Colon (tissue), 2 donors: ENCODE measurements around the gene OOSP1.
"Not testable (repeated sequence)": the region's sequence is repeated elsewhere in the genome, so short reads cannot be mapped to it uniquely, and the experiment has no call there.

Experiments used
- FAIRE-seq: peaks from 2 replicates; lab custom pipeline; 2012; peaks lifted over from hg19 to GRCh38; lab: Jason Lieb, UNC
- donor health status: control.
- donor health status: control.

The OOSP1 gene

DNA sequence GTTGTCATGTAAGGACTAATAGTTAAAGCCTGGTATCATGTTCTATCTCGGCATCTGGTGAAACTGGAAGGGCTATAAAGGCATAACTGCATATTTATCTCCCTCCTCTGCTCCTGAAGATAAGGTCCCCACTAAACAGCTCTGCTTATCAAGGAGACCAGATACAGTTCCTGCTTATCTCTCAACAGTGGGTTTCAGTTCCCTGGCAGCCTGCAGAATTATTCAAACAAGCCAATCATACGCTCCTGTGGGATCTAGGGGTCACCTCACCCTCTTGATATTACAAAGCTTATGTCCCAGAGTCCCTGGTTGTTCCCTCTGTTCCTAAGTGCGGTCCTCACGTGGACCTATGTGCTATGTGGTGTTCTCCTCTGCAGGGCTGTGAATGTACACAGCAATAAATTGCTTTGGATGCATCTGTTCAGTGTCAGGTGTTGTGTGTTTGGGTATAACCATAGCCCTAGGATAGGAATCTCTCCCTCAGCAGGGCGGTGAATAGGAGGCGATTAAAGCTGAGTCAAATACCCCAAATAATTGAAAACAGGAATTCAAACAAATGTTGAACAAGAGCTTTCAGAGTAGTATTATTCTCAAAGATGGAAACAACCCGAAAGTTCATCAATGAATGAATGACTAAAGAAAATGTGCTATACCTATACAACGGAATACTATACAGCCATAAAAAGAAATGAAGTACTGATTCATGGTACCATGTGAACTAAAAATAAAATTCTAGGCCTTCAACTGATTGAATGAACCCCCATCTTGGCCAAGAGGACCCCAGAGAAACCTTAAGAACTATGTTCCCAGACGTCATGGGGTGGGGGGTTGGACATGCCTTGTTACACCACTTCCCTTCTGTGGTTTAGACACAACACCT is 22.5 kb downstream of the OOSP1 start:
- no peak for FAIRE-seq

DNA sequence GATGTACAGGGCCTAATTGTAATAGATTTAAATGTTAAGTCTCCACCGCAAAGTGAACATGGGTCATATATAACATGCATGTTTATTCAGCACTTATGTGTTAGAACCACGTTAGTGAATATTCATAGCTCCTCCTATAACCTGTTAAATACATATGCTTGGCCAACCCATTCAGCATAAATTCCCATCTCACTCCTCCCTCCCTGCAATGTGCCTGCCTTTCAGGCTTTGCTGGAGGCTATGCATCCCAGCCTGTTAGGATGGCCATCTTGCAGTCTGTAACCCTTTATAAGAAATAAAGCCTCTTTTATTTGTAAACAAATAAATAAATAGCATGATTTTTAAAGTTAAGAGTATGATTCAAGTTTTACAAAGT is 23.9 kb downstream of the OOSP1 start:
- no peak for FAIRE-seq

DNA sequence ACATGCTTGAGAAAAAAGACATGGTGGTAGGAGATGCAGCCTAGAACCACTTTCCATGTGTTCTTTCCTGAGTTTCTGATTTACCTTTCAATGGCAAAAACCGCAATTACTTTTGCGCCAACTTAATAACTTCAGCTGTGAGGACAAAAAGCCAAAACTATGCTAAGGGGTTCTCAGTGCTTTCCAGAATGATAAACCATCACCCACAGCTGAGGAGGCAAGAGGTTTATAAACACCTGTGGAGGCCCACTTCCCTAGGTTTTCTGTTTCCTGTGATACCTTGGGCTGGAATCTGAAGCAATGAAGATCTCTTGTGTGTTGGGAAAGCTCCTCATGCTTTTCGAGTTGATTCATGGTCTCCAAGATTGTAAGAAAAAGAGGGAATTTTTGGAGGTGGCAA is 25.5 kb downstream of the OOSP1 start, which contains the start of gene OOSP4A:
OOSP4A (plus strand) TSS at position 301 of the 400 bp plus-strand sequence; CDS start at position 301, 0 bp downstream.
- no peak for FAIRE-seq

DNA sequence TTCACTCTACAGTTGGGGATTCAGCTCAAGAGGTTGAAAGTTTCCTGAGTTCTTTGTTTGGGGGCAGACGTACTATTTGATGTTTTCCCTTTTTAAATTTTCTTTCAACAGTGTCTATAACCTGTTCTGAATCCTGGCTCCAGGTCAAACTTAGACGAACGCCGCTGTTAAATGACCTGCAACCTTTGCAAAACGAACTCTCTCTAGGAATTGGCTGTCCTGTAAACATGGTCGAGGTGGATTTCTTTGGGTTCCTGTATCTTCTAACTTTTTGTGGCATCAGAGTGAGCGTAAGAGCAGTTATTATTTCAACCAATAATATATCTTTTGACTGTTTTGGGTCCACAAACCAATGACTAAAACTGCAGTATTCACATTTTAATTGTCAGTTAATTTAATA is 27.2 kb downstream of the OOSP1 start:
- no peak for FAIRE-seq

DNA sequence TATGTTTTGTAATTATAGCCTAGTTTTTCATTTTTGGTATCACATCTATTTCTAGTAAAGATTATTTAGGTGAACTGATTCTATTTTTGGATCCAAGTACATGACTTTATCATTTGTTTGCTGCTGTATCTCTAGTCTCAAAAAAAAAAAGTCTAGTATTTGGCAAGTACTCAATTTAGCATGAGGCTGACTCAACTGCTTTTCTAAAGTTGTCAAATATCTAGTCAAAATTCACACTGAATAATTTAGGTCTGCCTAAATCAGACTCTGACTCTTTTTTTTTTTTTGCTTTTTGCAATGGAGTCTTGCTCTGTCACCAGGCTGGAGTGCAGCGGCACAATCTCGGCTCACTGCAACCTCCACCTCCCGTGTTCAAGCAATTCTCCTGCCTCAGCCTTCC is 28.0 kb downstream of the OOSP1 start:
- FAIRE-seq, result no peak

DNA sequence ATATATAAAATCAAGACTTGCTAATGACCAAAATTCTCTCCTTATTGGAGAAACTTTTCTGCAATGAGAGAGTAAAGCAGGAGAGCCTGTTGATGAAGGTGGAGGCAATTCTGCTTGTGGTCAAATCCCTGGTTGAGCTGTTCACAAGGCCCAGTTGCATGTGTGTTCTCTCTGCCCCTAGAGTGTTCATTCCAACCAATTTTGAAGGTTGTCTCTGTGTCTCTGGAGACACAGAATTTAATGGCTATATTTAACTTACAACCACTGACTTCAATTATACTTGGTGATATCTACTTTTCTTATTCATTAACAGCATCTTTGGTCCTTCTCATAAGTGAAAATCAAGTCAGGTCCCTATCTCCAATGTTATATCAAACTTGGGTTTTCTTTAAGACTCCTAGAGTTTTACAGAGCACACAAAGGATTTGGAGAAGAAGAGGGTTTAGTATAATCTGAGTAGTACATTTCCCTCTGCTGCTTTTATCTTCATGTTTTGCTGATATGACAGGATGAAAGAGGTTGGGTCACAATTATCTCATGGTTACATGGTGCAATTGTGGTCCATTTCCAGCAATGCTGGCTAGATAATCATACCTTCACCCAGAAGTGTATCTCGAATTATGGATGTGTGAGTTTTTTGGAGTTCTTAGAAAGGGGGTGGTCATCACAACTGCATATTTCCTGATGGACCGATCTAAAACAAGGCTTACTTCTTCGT is 29.6 kb downstream of the OOSP1 start:
- FAIRE-seq, result no peak

DNA sequence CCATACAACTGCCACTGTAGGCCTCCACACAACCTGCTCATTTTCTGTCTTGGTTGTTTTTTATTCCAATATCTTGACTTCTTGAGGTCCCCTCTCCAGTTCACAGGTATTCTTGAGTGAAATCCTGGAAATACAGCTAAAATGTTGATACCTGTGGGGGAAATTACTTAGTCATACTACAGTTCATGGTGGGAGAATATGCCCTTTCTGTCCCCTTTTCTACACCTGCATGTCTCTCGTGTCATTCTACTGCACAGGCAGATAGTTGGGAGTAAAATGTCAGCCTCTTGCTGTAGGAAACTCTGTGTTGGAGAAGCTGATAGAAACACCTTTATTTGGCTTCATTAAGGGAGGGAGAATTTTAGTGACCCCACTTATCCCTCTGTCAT is 30.2 kb downstream of the OOSP1 start:
- no peak for FAIRE-seq

DNA sequence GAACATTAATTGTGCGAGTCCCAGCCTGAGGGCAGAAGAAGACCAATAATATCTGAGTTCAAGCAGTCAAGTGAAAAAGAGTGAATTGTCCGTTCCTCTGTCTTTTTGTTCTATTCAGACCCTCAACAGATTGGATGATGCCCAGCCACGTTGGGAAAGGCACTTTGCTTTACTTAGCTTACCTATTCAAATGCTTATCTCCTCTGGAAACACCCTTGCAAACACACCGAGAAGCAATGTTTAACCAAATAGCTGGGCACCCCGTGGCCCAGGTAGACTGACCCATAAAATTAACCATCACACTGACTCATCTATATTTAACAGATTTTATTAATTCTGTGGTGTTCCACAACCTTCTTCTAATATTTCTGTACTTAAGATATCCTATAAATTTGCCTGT is 34.9 kb downstream of the OOSP1 start:
- FAIRE-seq, result no peak

DNA sequence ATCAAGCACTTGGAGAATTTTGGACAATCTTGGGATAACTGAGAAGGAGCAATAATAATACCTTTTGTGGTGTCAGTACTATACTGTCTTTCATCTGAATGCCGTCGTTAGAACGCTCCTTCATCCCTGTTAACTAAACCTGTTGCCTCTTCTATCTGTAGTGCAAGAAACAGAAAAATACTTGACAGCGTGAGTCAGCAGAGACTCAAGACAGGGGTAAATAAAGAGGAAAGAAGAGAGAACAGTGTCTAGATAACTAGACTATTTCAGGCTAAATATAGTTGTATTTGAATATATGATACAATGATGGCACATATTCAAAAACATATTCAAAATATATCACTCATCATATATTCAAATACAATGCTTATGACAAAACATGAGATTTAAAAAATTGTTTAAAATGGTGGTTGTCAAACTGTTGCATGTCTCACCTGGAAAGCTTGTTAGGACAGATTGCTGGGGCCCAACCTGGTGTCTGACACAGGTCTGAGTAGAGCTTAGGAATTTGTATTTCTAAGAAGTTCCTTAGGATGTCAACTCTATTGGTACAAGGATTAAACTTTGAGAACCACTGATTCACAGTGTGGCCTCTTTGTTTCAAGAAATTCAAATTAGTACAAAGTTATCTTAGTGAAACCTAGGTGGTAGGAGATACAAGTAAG is 43.0 kb downstream of the OOSP1 start:
- FAIRE-seq, result no peak

DNA sequence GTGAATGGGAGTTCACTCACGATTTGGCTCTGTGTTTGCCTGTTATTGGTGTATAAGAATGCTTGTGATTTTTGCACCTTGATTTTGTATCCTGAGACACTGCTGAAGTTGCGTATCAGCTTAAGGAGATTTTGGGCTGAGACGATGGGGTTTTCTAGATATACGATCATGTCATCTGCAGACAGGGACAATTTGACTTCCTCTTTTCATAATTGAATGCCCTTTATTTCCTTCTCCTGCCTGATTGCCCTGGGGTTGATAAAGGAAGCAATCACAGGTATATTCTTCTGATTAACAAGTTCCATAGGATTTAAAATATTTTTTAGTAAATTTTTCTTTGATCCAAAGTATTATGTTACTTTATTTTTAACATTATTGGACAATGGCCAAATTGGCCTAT is 43.8 kb downstream of the OOSP1 start:
- FAIRE-seq, result not testable (repeated sequence)

DNA sequence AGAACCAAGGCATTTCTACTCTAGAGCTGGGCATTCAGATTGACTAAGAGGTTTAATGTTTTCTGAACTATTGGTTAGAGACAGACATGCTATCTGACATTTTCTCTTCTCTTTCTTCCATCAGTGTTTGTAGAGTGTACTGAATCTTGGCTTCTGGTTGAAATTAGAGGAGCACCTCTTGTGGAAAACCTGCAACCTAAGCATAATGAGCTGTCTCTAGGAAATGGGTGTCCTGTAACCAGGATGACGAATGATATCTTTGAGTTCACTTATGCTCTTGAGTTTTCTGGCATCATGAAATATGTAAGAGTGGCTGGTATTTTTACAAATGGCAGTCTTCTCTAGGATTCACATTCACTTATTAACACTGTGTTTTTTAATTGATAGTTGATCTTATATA is 45.0 kb downstream of the OOSP1 start:
- FAIRE-seq, result no peak

DNA sequence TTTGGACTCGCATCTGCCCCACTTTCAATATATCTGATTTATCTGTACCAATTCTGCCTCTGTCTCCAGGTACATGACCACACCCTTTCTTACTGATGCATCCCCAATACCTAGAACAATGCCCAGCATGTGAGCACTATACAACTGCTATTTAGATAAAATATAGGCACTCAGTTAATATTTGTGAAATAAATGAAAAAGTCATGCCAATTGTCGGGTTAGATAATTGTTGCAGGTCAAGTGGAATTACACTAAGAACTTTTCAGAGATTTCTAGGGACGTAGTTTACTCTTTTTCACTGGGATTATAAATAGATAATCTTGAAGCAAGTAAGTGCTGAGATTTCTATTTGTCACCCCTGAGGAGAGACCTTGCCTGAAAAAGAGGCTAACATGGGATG is 46.1 kb downstream of the OOSP1 start:
- FAIRE-seq, result no peak

DNA sequence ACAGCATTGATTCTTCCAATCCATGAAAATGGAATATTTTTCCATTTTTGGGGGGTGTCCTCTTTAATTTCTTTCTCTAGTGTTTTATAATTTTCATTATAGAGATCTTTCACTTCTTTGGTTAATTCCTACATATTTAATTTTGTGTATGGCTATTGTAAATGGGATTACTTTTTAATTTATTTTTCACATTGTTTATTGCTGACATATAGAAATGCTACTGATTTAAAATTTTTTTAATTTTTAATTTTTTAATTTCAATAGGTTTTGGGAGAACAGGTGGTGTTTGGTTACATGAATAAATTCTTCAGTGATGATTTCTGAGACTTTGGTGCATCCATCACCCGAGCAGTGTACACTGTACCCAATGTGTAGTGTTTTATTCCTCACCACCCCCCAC is 52.2 kb downstream of the OOSP1 start:
- FAIRE-seq, result no peak

DNA sequence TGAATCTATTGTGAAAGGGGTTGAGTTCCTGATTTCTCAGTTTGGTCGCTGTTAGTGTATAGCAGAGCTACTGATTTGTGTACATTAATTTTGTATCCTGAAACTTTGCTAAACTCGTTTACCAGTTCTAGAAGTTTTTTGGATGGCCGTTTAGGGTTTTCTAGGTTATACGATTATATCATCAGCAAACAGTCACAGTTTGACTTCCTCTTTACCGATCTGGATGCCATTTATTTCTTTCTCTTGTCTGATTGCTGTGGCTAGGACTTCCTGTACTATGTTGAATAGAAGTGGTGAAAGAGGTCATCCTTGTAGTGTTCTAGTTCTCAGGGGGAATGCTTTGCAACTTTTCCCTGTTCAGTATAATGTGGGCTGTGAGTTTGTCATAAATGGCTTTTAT is 54.2 kb downstream of the OOSP1 start:
- no peak for FAIRE-seq

DNA sequence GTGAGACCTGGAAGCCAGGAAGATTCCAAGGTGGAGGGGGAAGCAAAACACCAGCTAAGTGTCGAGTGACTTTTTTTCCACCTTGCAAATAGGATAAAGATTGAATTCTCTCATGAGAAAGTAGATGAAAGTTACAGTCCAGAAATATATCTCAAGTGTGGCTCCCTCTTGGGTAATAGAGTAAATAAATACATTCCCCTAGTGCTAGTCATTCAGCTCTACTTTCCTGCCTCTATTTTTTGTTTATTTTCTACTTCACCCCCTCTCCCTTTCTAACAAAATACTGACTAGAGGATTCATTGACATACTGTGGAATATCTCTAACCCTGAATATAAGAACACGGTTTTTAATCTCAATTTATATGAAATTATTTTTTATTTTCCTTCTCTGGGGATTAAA is 59.6 kb downstream of the OOSP1 start:
- no peak for FAIRE-seq

DNA sequence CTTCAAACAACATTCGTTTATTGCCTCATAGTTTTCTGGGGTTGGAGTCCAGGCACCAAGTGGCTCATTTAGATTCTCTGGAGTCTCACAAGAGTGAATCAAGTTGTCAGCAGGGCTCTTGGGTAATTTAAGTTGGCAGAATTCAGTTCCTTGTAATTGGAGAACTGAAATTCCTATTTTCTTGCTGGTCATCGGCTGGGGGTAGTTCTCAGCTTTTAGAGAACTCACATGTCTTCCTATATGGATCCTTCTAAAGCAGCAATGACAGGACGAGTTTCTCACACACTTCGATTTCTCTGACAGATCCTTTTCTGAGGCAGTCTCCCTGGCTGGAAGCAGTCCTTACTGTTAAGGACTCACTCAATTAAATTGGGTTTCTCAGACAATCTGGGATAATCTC is 61.5 kb downstream of the OOSP1 start:
- no peak for FAIRE-seq

DNA sequence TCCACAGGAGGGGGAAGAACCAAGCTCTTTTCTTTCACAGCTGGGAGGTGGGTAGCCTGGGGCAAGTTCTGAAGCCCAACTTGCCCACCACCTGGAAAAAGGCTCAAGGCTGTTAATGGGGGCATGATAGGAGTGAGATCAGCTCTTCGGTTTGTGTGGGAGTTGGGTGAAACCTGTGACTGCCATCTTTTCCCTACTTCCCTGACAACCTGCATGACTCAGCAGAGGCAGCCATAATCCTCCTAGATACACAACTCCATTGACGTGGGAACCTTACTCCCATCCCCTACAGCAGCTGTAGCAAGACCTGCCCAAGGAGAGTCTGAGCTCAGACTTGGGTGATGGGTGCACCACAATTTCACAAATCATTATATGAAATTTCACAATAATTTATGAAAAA is 65.5 kb downstream of the OOSP1 start:
- FAIRE-seq, result no peak

DNA sequence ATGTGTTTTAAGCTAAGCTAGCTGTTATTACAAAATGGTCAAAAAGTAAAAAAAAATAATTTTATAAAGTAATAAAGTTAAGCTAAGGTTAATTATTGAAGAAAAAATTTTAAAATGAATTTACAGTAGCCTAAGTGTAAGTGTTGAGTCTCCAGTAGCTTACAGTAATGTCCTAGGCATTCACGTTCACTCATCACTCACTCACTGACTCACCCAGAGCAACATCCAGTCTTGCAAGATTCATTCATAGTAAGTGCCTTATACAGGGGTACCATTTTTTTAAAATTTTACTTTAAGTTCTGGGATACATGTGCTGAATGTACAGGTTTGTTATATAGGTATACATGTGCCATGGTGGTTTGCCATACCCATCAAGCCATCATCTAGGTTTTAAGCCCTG is 67.1 kb downstream of the OOSP1 start:
- FAIRE-seq, result no peak
